Urothelium cell line (cell line): ENCODE results near the gene KRTAP4-11.
"Not testable (repeated sequence)": the region's sequence is repeated elsewhere in the genome, so short reads cannot be mapped to it uniquely, and the experiment has no call there.

ENCODE experiments used
- DNase-seq: peaks from one replicate; pipeline ENCODE4 v3.0.0; 2011; ENCODE audit warnings: low spot score, mixed read lengths
- FAIRE-seq: peaks from 2 replicates; lab custom pipeline; 2011; peaks lifted over from hg19 to GRCh38; lab: Jason Lieb, UNC

KRTAP4-11 gene

GRCh38 chr17:41088760-41089352 lies 29.3 kb downstream of the KRTAP4-11 start:
- not testable (repeated sequence) for DNase-seq, FAIRE-seq

- not testable (repeated sequence) for FAIRE-seq, DNase-seq
These were observed 33.9 kb downstream of the KRTAP4-11 start, which contains the start of gene KRTAP4-7 for GRCh38 chr17:41084100-41084856. TSS of gene KRTAP4-7 (plus strand) at chr17:41084150. CDS start at chr17:41084207, 57 bp downstream.

GRCh38 chr17:41083427-41083826 lies 34.7 kb downstream of the KRTAP4-11 start:
- not testable (repeated sequence) for DNase-seq
- peak; percentile 94 for FAIRE-seq

- FAIRE-seq: no peak
- no peak for DNase-seq
These were observed 35.5 kb downstream of the KRTAP4-11 start for GRCh38 chr17:41082626-41083025.

GRCh38 chr17:41076788-41077187 lies 41.4 kb downstream of the KRTAP4-11 start:
- FAIRE-seq (no peak), DNase-seq (no peak)

- FAIRE-seq (no peak), DNase-seq (no peak)
These were observed 44.5 kb downstream of the KRTAP4-11 start for GRCh38 chr17:41073676-41074075.

- FAIRE-seq: no peak
These were observed 46.4 kb downstream of the KRTAP4-11 start for GRCh38 chr17:41071606-41072360.

GRCh38 chr17:41069031-41069430 lies 49.1 kb downstream of the KRTAP4-11 start:
- no peak for DNase-seq
- FAIRE-seq: peak; percentile 48

More at GRCh38 chr17:41071606-41072360, 46.4 kb downstream of the KRTAP4-11 start:
- DNase-seq: no peak

- DNase-seq (no peak), FAIRE-seq (no peak)
These were observed 50.9 kb downstream of the KRTAP4-11 start for GRCh38 chr17:41067281-41067680.
